Endothelial cell of umbilical vein (primary cell): Measurements from ENCODE around the gene IMPG2. TPM values are rescaled to one million over a fixed set of nuclear protein-coding genes. Genes with fewer than 3 reads are reported as not detected.

Experiments used
- BruUV-seq: library from RNA; stranded (reverse); fragments of 400-500 nt; replicated peaks from 2 replicates; lab custom pipeline; 2021; lab: Mats Ljungman, UMichigan
- CTCF ChIA-PET: fragments of 300-600, 350-600 bp; sonication (Branson Sonifier 250); formaldehyde crosslinking; loops from one replicate; lab custom pipeline; 2021; ENCODE audit warnings: antibody characterized with exemption, inconsistent platforms; lab: Charles Lee
- POLR2A ChIA-PET: fragments of 300-600, 350-600 bp; sonication (Branson Sonifier 250); formaldehyde crosslinking; loops from one replicate; lab custom pipeline; 2021; ENCODE audit warnings: antibody characterized with exemption, inconsistent platforms; lab: Charles Lee
- DNase-seq: peaks from one replicate; pipeline ENCODE4 v3.0.0-alpha.2; 2011; ENCODE audit warnings: low read depth, low spot score
- FAIRE-seq: peaks from 2 replicates; lab custom pipeline; 2011; peaks lifted over from hg19 to GRCh38; lab: Jason Lieb, UNC
- H2AFZ ChIP-seq: 2 replicates; pipeline ENCODE4 v1.6.0; 2012; ENCODE audit warnings: low read depth, low read length, control low read depth, inconsistent platforms
- H3K27ac ChIP-seq: 2 replicates; pipeline ENCODE4 v1.5.1; 2011; ENCODE audit warnings: low read depth, mild to moderate bottlenecking, control low read depth, low read length, moderate library complexity; ENCODE audit not compliant: insufficient read depth
- H3K27me3 ChIP-seq, 2 experiments: 2 replicates each; pipeline versions ENCODE4 v1.6.0 to v1.6.1; 2011; ENCODE audit warnings: low read length in 2 of 2, mixed read lengths in 1 of 2; ENCODE audit not compliant: control insufficient read depth in 2 of 2, insufficient read depth in 2 of 2
- H3K36me3 ChIP-seq, 2 experiments: 2 replicates in 1 of 2; 3 replicates in 1 of 2; pipeline ENCODE4 v1.5.1; 2011; ENCODE audit warnings: low read length in 2 of 2, mild to moderate bottlenecking in 1 of 2, moderate library complexity in 1 of 2; ENCODE audit not compliant: control insufficient read depth in 2 of 2, insufficient read depth in 2 of 2; ENCODE audit errors: extremely low read depth in 1 of 2
- H3K4me1 ChIP-seq: 3 replicates; pipeline ENCODE4 v1.5.1; 2011; ENCODE audit warnings: mild to moderate bottlenecking, low read length; ENCODE audit not compliant: control insufficient read depth, insufficient read depth; ENCODE audit errors: extremely low read depth
- H3K4me2 ChIP-seq: 2 replicates; pipeline ENCODE4 v1.6.1; 2011; ENCODE audit warnings: low read length, control low read depth, mixed read lengths; ENCODE audit not compliant: insufficient read depth
- H3K4me3 ChIP-seq, 3 experiments: fragments of 200-600 bp in 1 of 3; sonication (generic), shearing (Covaris generic) in 1 of 3; replicated peaks in 1 of 3; 2 replicates each; pipeline ENCODE4 v1.5.1; 2011 to 2016; ENCODE audit warnings: control low read depth in 3 of 3, low read length in 3 of 3, mild to moderate bottlenecking in 2 of 3, inconsistent platforms in 1 of 3, low read depth in 1 of 3, moderate library complexity in 1 of 3; ENCODE audit not compliant: insufficient read depth in 1 of 3
- H3K79me2 ChIP-seq: 2 replicates; pipeline ENCODE4 v1.6.0; 2012; ENCODE audit warnings: low read length, inconsistent platforms; ENCODE audit not compliant: control insufficient read depth, insufficient read depth
- H3K9ac ChIP-seq: replicated peaks from 2 replicates; pipeline ENCODE3; 2011; ENCODE audit warnings: low read length, control low read depth; ENCODE audit not compliant: insufficient read depth; ENCODE audit errors: extremely low read depth
- H3K9me1 ChIP-seq: replicated peaks from 3 replicates; pipeline ENCODE4 v1.6.0; 2011; ENCODE audit warnings: mild to moderate bottlenecking, low read length; ENCODE audit not compliant: control insufficient read depth, insufficient read depth; ENCODE audit errors: extremely low read depth
- H3K9me3 ChIP-seq: replicated peaks from 2 replicates; pipeline ENCODE4 v1.5.1; 2012; ENCODE audit warnings: low read length, inconsistent platforms; ENCODE audit not compliant: control insufficient read depth, insufficient read depth
- H4K20me1 ChIP-seq: replicated peaks from 2 replicates; pipeline ENCODE3; 2011; ENCODE audit warnings: mild to moderate bottlenecking, low read length; ENCODE audit not compliant: control insufficient read depth, insufficient read depth; ENCODE audit errors: extremely low read depth
- CTCF ChIP-seq, 2 donors: IDR thresholded peaks; 1 replicate in 1 of 2; 2 replicates in 1 of 2; pipeline ENCODE4 v1.5.1; 2011; ENCODE audit warnings: low read length in 2 of 2, mild to moderate bottlenecking in 2 of 2, moderate library complexity in 2 of 2, control low read depth in 1 of 2, inconsistent platforms in 1 of 2, low read depth in 1 of 2; ENCODE audit not compliant: insufficient read depth in 1 of 2; ENCODE audit errors: extremely low read depth in 1 of 2
- EZH2 ChIP-seq: IDR thresholded peaks from 2 replicates; pipeline ENCODE4 v1.6.1; 2012; ENCODE audit warnings: borderline replicate concordance, low read depth, mild to moderate bottlenecking, moderate library complexity, low read length, inconsistent platforms; ENCODE audit not compliant: severe bottlenecking
- FOS ChIP-seq: IDR thresholded peaks from 2 replicates; pipeline ENCODE4 v1.6.1; 2011; ENCODE audit warnings: mild to moderate bottlenecking, low read length, moderate library complexity, borderline replicate concordance; ENCODE audit not compliant: insufficient read depth
- GATA2 ChIP-seq: IDR thresholded peaks from 2 replicates; pipeline ENCODE4 v1.7.0; 2011; ENCODE audit warnings: low read depth, mild to moderate bottlenecking, moderate library complexity, mixed read lengths, low read length; ENCODE audit not compliant: insufficient read length, insufficient read depth
- JUN ChIP-seq: IDR thresholded peaks from 2 replicates; pipeline ENCODE4 v1.6.1; 2011; ENCODE audit warnings: borderline replicate concordance, low read depth; ENCODE audit not compliant: insufficient read length, insufficient read depth
- MAX ChIP-seq: IDR thresholded peaks from 2 replicates; pipeline ENCODE4 v1.6.1; 2011; ENCODE audit not compliant: insufficient read depth, insufficient read length
- MYC ChIP-seq: IDR thresholded peaks from one replicate; pipeline ENCODE4 v1.6.1; 2011; ENCODE audit warnings: mild to moderate bottlenecking, low read depth, low read length
- POLR2A ChIP-seq: IDR thresholded peaks from 2 replicates; pipeline ENCODE4 v1.6.1; 2012; ENCODE audit warnings: low read depth, mild to moderate bottlenecking, control low read depth, low read length
- POLR2AphosphoS5 ChIP-seq: IDR thresholded peaks from 2 replicates; pipeline ENCODE4 v1.6.1; 2012; ENCODE audit warnings: low read depth, mild to moderate bottlenecking, control low read depth, low read length, moderate library complexity; ENCODE audit not compliant: insufficient read depth
- dilution Hi-C: fragments of 300-500 bp; cut with MboI; formaldehyde crosslinking; loops from one replicate; pipeline ENCODE4 v1.15.0; 2019; ENCODE audit warnings: low sequenced_read_pairs; ENCODE audit not compliant: extremely low pct_ligation_motif_present
- intact Hi-C: fragments of 100-400 bp; cut with micrococcal nuclease; formaldehyde crosslinking; loops from one replicate; pipeline ENCODE4 v1.10.0; 2022
- polyA plus RNA-seq, 4 experiments: library from polyadenylated mRNA; depleted of rRNA in 3 of 4; stranded (reverse) in 3 of 4; unstranded in 1 of 4; fragments of >200 nt; gene quantifications; 2 replicates each; pipeline versions ENCODE4 v1.2.1 to v1.2.3, GENCODE V29; 2011 to 2012; ENCODE audit warnings: missing spikeins in 1 of 4
- total RNA-seq: library from RNA; stranded (reverse); gene quantifications from 2 replicates; pipeline ENCODE4 v1.2.3, GENCODE V29; 2021

Gene IMPG2
- total and polyA plus RNA-seq, 2 donors (not counting 3 experiments of a cell fraction or from before 2014, with no cell fraction given) = 0.39 to 0.71 TPM

- no peak overlapping the region for H2AFZ ChIP-seq
Observed at GRCh38 chr3:101203411-101203810, 117.0 kb downstream of the IMPG2 start.

More at GRCh38 chr3:101203411-101203810, 117.0 kb downstream of the IMPG2 start:
- Histone ChIP-seq H3K4me1 (no peaks in the 10 kb centered on the region), H3K9me1 (no peaks in the 10 kb centered on the region), H3K79me2 (no peaks in the 10 kb centered on the region), H3K9me3 (no peaks in the 10 kb centered on the region), H3K4me2 (no peak overlapping the region), H3K27me3 (no peaks in the 10 kb centered on the region), H3K36me3 (no peaks in the 10 kb centered on the region), H4K20me1 (no peaks in the 10 kb centered on the region), H3K27ac (no peak overlapping the region), H3K9ac (no peak overlapping the region), H3K4me3 (no peak overlapping the region)
- ChIA-PET POLR2A (no interaction called here), CTCF (interaction anchor here (1.7 kb wide), 1 partner anchor 312 kb away, joined by 3 read pairs; no protein-coding TSS in a partner anchor)
- dilution Hi-C loops = no loop called here
- intact Hi-C loops = no loop called here
- no peak for DNase-seq
- no peak for FAIRE-seq
- TF ChIP-seq POLR2A (no peak), MAX (no peak), EZH2 (no peak), POLR2AphosphoS5 (no peak), FOS (no peak), MYC (no peak), CTCF (IDR thresholded peaks at IDR 0.05; ENCODE audit: extremely low read depth in 1 of 2, insufficient read depth in 1 of 2, low read depth in 1 of 2, low read length in 2 of 2) (no peak), JUN (no peak), GATA2 (no peak)
- BruUV-seq = no TSS peak
